Fibroblast of skin of abdomen (primary cell): ENCODE results near the gene TMEM18.
A peak's percentile ranks its signal among the peaks of the same experiment; 100 is the strongest.
"Not testable (repeated sequence)": the region's sequence is repeated elsewhere in the genome, so short reads cannot be mapped to it uniquely, and the experiment has no call there.

Source experiments
- DNase-seq: peaks from one replicate; pipeline ENCODE4 v3.0.0-alpha.2; 2013

TMEM18 gene

GRCh38 chr2:692767-693166 lies 15.6 kb upstream of the TMEM18 start:
- DNase-seq, result no peak

GRCh38 chr2:691821-692761 lies 14.9 kb upstream of the TMEM18 start:
- DNase-seq, result no peak

- no peak for DNase-seq
Measured at GRCh38 chr2:690799-691198, 13.6 kb upstream of the TMEM18 start.

GRCh38 chr2:689877-690510 lies 12.8 kb upstream of the TMEM18 start:
- DNase-seq, result no peak

GRCh38 chr2:689237-689636 lies 12.0 kb upstream of the TMEM18 start:
- DNase-seq, result no peak

- DNase-seq, result no peak
Measured at GRCh38 chr2:688504-689076, 11.4 kb upstream of the TMEM18 start.

- DNase-seq, result no peak
Measured at GRCh38 chr2:685421-685820, 8.2 kb upstream of the TMEM18 start.

- not testable (repeated sequence) for DNase-seq
Measured at GRCh38 chr2:684913-685312, 7.7 kb upstream of the TMEM18 start.

- DNase-seq, result no peak
Measured at GRCh38 chr2:682226-682625, 5.0 kb upstream of the TMEM18 start.

GRCh38 chr2:681312-681711 lies 4.1 kb upstream of the TMEM18 start:
- no peak for DNase-seq

- DNase-seq, result no peak
Measured at GRCh38 chr2:680496-680895, 3.3 kb upstream of the TMEM18 start.

GRCh38 chr2:678964-679363 lies 1.8 kb upstream of the TMEM18 start:
- DNase-seq, result no peak

GRCh38 chr2:677959-678550 lies 849 bp upstream of the TMEM18 start:
- no peak for DNase-seq

- DNase-seq, result peak; percentile 99
Measured at GRCh38 chr2:676647-677055, 555 bp downstream of the TMEM18 start.

- peak; percentile 95 for DNase-seq
Measured at GRCh38 chr2:675982-676646, 1.1 kb downstream of the TMEM18 start.

GRCh38 chr2:675460-675859 lies 1.7 kb downstream of the TMEM18 start:
- DNase-seq, result no peak

GRCh38 chr2:675051-675450 lies 2.2 kb downstream of the TMEM18 start:
- DNase-seq, result no peak

GRCh38 chr2:674321-674985 lies 2.8 kb downstream of the TMEM18 start:
- DNase-seq, result no peak

- peak; percentile 40 for DNase-seq
Measured at GRCh38 chr2:673615-674320, 3.4 kb downstream of the TMEM18 start.

- DNase-seq, result no peak
Measured at GRCh38 chr2:673016-673415, 4.2 kb downstream of the TMEM18 start.

GRCh38 chr2:672606-672905 lies 4.7 kb downstream of the TMEM18 start:
- DNase-seq, result no peak
